ENCODE results near the gene POGLUT2.

- TF ChIP-seq EZH2 (IDR thresholded peaks at IDR 0.05), result no peak
- no peak for TF ChIP-seq POLR2AphosphoS5 (IDR thresholded peaks at IDR 0.05; ENCODE audit: borderline replicate concordance, low read depth, low read length)
- no peak for TF ChIP-seq FOXP2 (optimal IDR thresholded peaks at IDR 0.05; ENCODE audit: control extremely low read depth, extremely low read length, insufficient read depth)
These were observed 39.9 kb downstream of the POGLUT2 start for GRCh38 chr13:102758842-102759241.

Measured in SK-N-MC (cell line).